Cardiac fibroblast (primary cell): Measurements from ENCODE around the gene MDH1.

Experiments used
- DNase-seq, 2 donors: peaks; one replicate each; pipeline versions ENCODE4 v3.0.0 to v3.0.0-alpha.2; 2010; ENCODE audit warnings: low read depth in 2 of 2
- H3K4me3 ChIP-seq, 2 donors: replicated peaks in 1 of 2; 1 replicate in 1 of 2; 2 replicates in 1 of 2; pipeline ENCODE4 v1.5.1; 2011; ENCODE audit warnings: low read depth in 2 of 2, low read length in 2 of 2, mild to moderate bottlenecking in 2 of 2, moderate library complexity in 1 of 2
- CTCF ChIP-seq: IDR thresholded peaks from one replicate; pipeline ENCODE4 v1.5.1; 2011; ENCODE audit warnings: low read depth, mild to moderate bottlenecking, low read length, inconsistent platforms

Gene MDH1

GRCh38 chr2:63589148-63589958 is 590 bp downstream of the MDH1 start:
- H3K4me3 ChIP-seq = peak overlapping the region; percentile 94 to 95
- DNase-seq = no peak
- TF ChIP-seq CTCF = no peak

GRCh38 chr2:63590626-63591408 is 2.1 kb downstream of the MDH1 start:
- no peak for TF ChIP-seq CTCF
- no peak overlapping the region for H3K4me3 ChIP-seq
- peak in 1 of 2 donors; percentile 17 for DNase-seq

- no peak for DNase-seq
- no peak overlapping the region for H3K4me3 ChIP-seq
- no peak for TF ChIP-seq CTCF
Measured at GRCh38 chr2:63591566-63592175, 2.9 kb downstream of the MDH1 start.

- no peak for TF ChIP-seq CTCF
- no peak for DNase-seq
- no peak overlapping the region for H3K4me3 ChIP-seq
Measured at GRCh38 chr2:63594660-63595059, 5.9 kb downstream of the MDH1 start.

GRCh38 chr2:63596401-63596883 is 7.7 kb downstream of the MDH1 start:
- DNase-seq = no peak
- H3K4me3 ChIP-seq = no peak overlapping the region
- no peak for TF ChIP-seq CTCF

GRCh38 chr2:63598981-63599380 is 10.2 kb downstream of the MDH1 start:
- no peak overlapping the region for H3K4me3 ChIP-seq
- no peak for DNase-seq
- no peak for TF ChIP-seq CTCF
